ENCODE results near the gene PCK2. TPM values are rescaled to one million over a fixed set of nuclear protein-coding genes. Genes with fewer than 3 reads are reported as not detected.

The PCK2 gene
- total and polyA plus RNA-seq, 3 donors from 2014 or later: 20.7 to 43.6 (median 30.6) TPM

GRCh38 chr14:24080888-24081738 is 13.0 kb upstream of the PCK2 start:
- Histone ChIP-seq H3K27ac (peak overlapping the region in 1 of 2 donors; percentile 14), H3K27me3 (no peaks in the 10 kb centered on the region), H3K4me1 (peaks cover 4% of the 10 kb centered on the region), H3K36me3 (ENCODE audit: low read depth, missing control alignments) (no peaks in the 10 kb centered on the region), H3K9me3 (no peaks in the 10 kb centered on the region), H3K4me3 (peak overlapping the region; percentile 56)
- intact Hi-C loops (cut with DNase I; ENCODE audit: low total_unique reads): no loop called here
- peak; percentile 69 for DNase-seq
- no peak for TF ChIP-seq POLR2A (IDR thresholded peaks at IDR 0.05)
- TF ChIP-seq, protein P1, sequence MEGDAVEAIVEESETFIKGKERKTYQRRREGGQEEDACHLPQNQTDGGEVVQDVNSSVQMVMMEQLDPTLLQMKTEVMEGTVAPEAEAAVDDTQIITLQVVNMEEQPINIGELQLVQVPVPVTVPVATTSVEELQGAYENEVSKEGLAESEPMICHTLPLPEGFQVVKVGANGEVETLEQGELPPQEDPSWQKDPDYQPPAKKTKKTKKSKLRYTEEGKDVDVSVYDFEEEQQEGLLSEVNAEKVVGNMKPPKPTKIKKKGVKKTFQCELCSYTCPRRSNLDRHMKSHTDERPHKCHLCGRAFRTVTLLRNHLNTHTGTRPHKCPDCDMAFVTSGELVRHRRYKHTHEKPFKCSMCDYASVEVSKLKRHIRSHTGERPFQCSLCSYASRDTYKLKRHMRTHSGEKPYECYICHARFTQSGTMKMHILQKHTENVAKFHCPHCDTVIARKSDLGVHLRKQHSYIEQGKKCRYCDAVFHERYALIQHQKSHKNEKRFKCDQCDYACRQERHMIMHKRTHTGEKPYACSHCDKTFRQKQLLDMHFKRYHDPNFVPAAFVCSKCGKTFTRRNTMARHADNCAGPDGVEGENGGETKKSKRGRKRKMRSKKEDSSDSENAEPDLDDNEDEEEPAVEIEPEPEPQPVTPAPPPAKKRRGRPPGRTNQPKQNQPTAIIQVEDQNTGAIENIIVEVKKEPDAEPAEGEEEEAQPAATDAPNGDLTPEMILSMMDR (IDR thresholded peaks at IDR 0.05): no peak
- 0 to 1% methylated on average over 5 to 63 of the region's 74 CpGs for WGBS, 2 donors

DNA sequence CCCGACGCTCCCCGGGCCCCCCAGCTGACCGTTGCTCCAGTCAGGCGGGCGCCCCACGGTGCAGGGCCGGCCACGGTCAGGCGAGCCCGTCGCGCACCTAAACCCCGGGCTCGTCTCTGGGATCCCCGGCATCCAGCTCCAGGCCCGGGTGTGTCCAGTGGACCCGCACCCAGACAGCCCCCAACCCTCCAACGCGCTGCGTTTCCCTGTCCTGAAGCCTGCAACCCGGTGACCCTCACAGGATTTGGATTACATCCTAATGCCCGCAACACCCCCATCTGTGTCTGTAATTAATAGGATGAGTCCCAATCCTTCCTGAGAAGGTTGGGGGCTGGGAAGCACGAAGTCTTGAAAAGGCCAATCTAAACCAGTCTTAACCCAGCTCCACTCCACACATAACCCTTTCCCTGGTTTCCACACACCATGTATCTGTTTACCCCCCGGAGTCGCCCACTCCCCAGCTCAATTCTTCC is 12.3 kb upstream of the PCK2 start:
- Histone ChIP-seq H3K4me3 (peak overlapping the region; percentile 56), H3K9me3 (no peaks in the 10 kb centered on the region), H3K27me3 (no peaks in the 10 kb centered on the region), H3K4me1 (peaks cover 4% of the 10 kb centered on the region), H3K36me3 (ENCODE audit: low read depth, missing control alignments) (no peaks in the 10 kb centered on the region), H3K27ac (peak overlapping the region in 1 of 2 donors; percentile 14)
- peak; percentile 16 for DNase-seq
- 24 to 54% methylated on average over 4 to 26 of the region's 26 CpGs for WGBS, 2 donors
- TF ChIP-seq, protein P1 (IDR thresholded peaks at IDR 0.05): no peak
- TF ChIP-seq POLR2A (IDR thresholded peaks at IDR 0.05): no peak
- intact Hi-C loops (cut with DNase I; ENCODE audit: low total_unique reads): no loop called here

- no peaks in the 10 kb centered on the region for H3K36me3 ChIP-seq (ENCODE audit: low read depth, missing control alignments)
- intact Hi-C loops (cut with DNase I; ENCODE audit: low total_unique reads): no loop called here
- TF ChIP-seq POLR2A (IDR thresholded peaks at IDR 0.05): no peak
- TF ChIP-seq, protein P1 (IDR thresholded peaks at IDR 0.05): no peak
- H3K4me1 ChIP-seq: peaks cover 4% of the 10 kb centered on the region
- H3K9me3 ChIP-seq: no peaks in the 10 kb centered on the region
- DNase-seq: no peak
- H3K27ac ChIP-seq: no peak overlapping the region
- no peak overlapping the region for H3K4me3 ChIP-seq
- WGBS, 2 donors: 89 to 94% methylated on average over 4 to 5 of the region's 5 CpGs
- no peaks in the 10 kb centered on the region for H3K27me3 ChIP-seq
These were observed 11.6 kb upstream of the PCK2 start for GRCh38 chr14:24082411-24083080.

DNA sequence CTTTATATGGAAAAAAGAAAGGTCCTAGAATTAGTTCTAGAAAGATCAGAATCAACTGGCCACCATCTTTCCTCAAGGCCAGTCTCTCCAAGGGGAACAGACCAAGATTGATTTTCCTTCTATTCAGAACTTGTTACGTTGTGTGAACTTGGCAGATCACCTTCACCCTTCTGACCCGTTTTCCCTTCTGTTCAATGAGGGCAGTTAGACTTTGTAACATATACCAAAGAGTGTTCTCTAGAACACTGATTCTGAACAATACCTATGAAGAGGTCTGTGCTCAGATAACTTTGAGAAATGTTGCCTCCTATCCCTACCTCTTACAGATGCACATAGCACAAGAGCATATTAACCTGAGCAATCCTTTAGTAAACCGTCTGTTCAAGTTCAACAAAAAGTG is 10.6 kb upstream of the PCK2 start:
- intact Hi-C loops (cut with DNase I; ENCODE audit: low total_unique reads): no loop called here
- Histone ChIP-seq H3K9me3 (no peaks in the 10 kb centered on the region), H3K4me1 (peaks cover 4% of the 10 kb centered on the region), H3K27ac (no peak overlapping the region), H3K4me3 (no peak overlapping the region), H3K27me3 (no peaks in the 10 kb centered on the region), H3K36me3 (ENCODE audit: low read depth, missing control alignments) (no peaks in the 10 kb centered on the region)
- 68 to 77% methylated on average over 3 of the region's 3 CpGs for WGBS, 2 donors
- DNase-seq: no peak
- TF ChIP-seq, protein P1 (IDR thresholded peaks at IDR 0.05): no peak
- TF ChIP-seq POLR2A (IDR thresholded peaks at IDR 0.05): no peak

All from testis (tissue), 3 donors.